Uterus (tissue), 4 donors: ENCODE measurements around the gene MLPH. TPM values are rescaled to one million over a fixed set of nuclear protein-coding genes. Genes with fewer than 3 reads are reported as not detected.

Experiments used
- DNase-seq, 2 donors: peaks; one replicate each; pipeline ENCODE4 v3.0.0-alpha.2; 2019 to 2020
- H3K27ac ChIP-seq, 2 donors: fragments of 200-600 bp; sonication (generic); 1 replicate in 1 of 2; 2 replicates in 1 of 2; pipeline ENCODE4 v1.5.1; 2016 to 2018
- H3K27me3 ChIP-seq, 2 donors: fragments of 200-600 bp; sonication (generic); one replicate each; pipeline ENCODE4 v1.5.1; 2018 to 2019; ENCODE audit warnings: control low read depth in 1 of 2
- H3K36me3 ChIP-seq, 2 donors: fragments of 200-600 bp; sonication (generic); one replicate each; pipeline ENCODE4 v1.5.1; 2019; ENCODE audit warnings: control low read depth in 1 of 2
- H3K4me1 ChIP-seq, 2 donors: fragments of 200-600 bp; sonication (generic); one replicate each; pipeline ENCODE4 v1.5.1; 2018 to 2019; ENCODE audit warnings: control low read depth in 1 of 2
- H3K4me3 ChIP-seq, 2 donors: fragments of 200-600 bp; sonication (generic); 1 replicate in 1 of 2; 2 replicates in 1 of 2; pipeline ENCODE4 v1.5.1; 2018 to 2019; ENCODE audit warnings: mild to moderate bottlenecking in 1 of 2
- H3K9me3 ChIP-seq, 2 donors: fragments of 200-600 bp; sonication (generic); one replicate each; pipeline ENCODE4 v1.5.1; 2019; ENCODE audit warnings: control low read depth in 1 of 2
- POLR2A ChIP-seq, 2 donors: fragments of 450-650 bp; IDR thresholded peaks; one replicate each; pipeline ENCODE4 v1.6.1; 2016; ENCODE audit warnings: antibody characterized with exemption in 2 of 2, mild to moderate bottlenecking in 1 of 2, moderate library complexity in 1 of 2
- intact Hi-C: fragments of 100-400 bp; cut with DNase I; formaldehyde crosslinking; loops from one replicate; pipeline ENCODE4 v1.15.1; 2023; ENCODE audit warnings: low total_unique reads
- total RNA-seq, 4 donors: library from RNA; depleted of rRNA in 3 of 4; stranded (reverse); fragments of >200 nt in 3 of 4; gene quantifications; one replicate each; pipeline versions ENCODE4 v1.1.0 to v1.2.4, GENCODE V29; 2014 to 2023
- TF ChIP-seq, protein P1 (sequence below), 4 experiments: fragments of 200-600 bp in 2 of 4; fragments of 450-650 bp in 2 of 4; sonication (generic) in 2 of 4; IDR thresholded peaks; one replicate each; pipeline ENCODE4 v1.5.1; 2016 to 2019; ENCODE audit warnings: antibody characterized with exemption in 4 of 4, mild to moderate bottlenecking in 2 of 4, moderate library complexity in 1 of 4
- donor health status: DM: yes; HTN: yes; CAD: no.

MLPH gene
- total RNA-seq, 4 donors from 2014 or later = 1.2 to 16.5 (median 8.9) TPM

DNA sequence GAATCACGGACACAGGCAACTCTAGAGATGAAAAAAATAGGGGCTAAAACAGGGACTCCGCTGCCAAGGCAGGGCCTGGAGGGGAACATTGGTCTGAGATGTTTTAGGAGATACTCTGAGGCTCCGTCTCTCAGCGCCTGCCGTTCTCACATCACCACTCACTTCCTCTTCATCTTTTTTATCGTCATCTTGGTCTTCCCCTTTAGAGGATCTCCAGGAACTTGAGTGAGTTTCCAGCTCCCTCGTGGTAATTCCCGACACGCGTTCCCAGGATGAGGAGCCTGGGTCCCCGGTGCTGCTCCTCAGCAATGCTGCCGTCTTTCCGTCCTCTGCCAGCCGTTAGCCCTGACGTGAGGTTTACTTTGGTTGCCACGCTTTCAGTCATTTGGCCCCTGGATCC is 16.1 kb downstream of the MLPH start:
- Histone ChIP-seq H3K27ac (no peak overlapping the region), H3K9me3 (no peaks in the 10 kb centered on the region), H3K27me3 (no peaks in the 10 kb centered on the region), H3K36me3 (no peaks in the 10 kb centered on the region), H3K4me3 (no peak overlapping the region), H3K4me1 (no peaks in the 10 kb centered on the region)
- DNase-seq = no peak
- TF ChIP-seq, protein P1, sequence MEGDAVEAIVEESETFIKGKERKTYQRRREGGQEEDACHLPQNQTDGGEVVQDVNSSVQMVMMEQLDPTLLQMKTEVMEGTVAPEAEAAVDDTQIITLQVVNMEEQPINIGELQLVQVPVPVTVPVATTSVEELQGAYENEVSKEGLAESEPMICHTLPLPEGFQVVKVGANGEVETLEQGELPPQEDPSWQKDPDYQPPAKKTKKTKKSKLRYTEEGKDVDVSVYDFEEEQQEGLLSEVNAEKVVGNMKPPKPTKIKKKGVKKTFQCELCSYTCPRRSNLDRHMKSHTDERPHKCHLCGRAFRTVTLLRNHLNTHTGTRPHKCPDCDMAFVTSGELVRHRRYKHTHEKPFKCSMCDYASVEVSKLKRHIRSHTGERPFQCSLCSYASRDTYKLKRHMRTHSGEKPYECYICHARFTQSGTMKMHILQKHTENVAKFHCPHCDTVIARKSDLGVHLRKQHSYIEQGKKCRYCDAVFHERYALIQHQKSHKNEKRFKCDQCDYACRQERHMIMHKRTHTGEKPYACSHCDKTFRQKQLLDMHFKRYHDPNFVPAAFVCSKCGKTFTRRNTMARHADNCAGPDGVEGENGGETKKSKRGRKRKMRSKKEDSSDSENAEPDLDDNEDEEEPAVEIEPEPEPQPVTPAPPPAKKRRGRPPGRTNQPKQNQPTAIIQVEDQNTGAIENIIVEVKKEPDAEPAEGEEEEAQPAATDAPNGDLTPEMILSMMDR (IDR thresholded peaks at IDR 0.05) = no peak
- no peak for TF ChIP-seq POLR2A (IDR thresholded peaks at IDR 0.05)
- intact Hi-C loops = no loop called here

DNA sequence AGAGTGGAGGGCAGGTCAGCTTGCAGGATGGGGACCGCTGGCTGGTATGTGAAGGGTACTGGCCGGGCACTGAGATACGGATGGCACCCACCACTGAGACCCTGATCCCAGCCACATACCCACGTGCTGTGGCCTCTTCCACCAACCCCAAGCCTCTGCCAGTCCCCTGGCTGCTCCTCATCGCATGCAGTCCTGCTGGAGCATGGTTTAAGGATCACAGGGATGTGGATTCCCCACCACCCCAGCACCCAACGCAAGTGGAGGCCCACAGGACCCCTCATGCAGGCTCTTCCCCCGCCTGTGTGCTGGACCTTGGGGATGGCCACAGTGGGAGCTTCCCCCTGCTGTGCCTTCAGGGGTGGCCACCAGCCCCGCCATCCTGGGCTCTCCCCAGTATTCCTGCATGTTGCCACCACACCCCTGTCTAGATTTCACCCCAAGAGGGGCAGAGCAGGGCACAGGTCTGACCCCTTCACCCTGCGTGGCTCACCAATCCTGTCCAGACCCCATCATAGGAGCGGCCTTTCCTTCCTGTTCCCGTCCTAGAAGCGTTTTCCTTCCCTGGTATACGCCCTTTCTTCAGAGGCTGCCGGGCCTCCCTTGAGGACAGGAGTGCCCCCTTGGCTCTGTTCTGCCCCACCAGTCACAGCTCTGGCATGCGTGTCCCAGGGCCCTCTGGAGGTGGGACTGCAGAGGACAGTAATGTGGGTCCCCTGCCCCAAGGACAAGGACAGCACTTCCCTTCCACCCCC is 18.3 kb downstream of the MLPH start:
- no peak for DNase-seq
- Histone ChIP-seq H3K4me1 (no peaks in the 10 kb centered on the region), H3K36me3 (no peaks in the 10 kb centered on the region), H3K9me3 (no peaks in the 10 kb centered on the region), H3K27me3 (no peaks in the 10 kb centered on the region), H3K4me3 (no peak overlapping the region), H3K27ac (no peak overlapping the region)
- TF ChIP-seq, protein P1 (IDR thresholded peaks at IDR 0.05) = no peak
- no peak for TF ChIP-seq POLR2A (IDR thresholded peaks at IDR 0.05)
- intact Hi-C loops = no loop called here

- peak overlapping the region in 1 of 2 donors; percentile 7 for H3K27ac ChIP-seq
- TF ChIP-seq POLR2A (IDR thresholded peaks at IDR 0.05) = no peak
- TF ChIP-seq, protein P1 (IDR thresholded peaks at IDR 0.05) = no peak
- H3K36me3 ChIP-seq = no peaks in the 10 kb centered on the region
- intact Hi-C loops = no loop called here
- no peaks in the 10 kb centered on the region for H3K4me1 ChIP-seq
- H3K27me3 ChIP-seq = no peaks in the 10 kb centered on the region
- H3K4me3 ChIP-seq = no peak overlapping the region
- H3K9me3 ChIP-seq = no peaks in the 10 kb centered on the region
- DNase-seq = no peak
These were observed 20.5 kb downstream of the MLPH start for GRCh38 chr2:237507512-237507911.

DNA sequence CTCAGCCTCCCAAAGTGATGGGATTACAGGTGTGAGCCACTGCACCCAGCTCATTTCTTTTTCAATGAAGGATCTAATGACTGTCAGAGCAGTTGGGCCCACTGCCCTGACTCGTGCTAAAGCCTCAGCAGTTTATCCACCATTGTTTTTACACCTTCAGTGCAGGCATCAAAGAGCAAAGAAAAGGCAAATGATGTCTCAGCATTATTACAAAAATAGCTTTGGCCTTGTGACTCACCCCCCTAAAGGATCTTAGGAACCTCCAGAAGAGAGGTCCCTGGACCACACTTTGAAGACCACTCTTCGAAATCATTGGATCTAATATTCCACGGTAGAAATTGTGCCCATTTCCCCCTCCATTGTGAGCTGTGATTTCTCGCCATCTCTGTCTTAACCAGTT is 21.3 kb downstream of the MLPH start:
- H3K9me3 ChIP-seq = no peaks in the 10 kb centered on the region
- no peaks in the 10 kb centered on the region for H3K4me1 ChIP-seq
- H3K27ac ChIP-seq = no peak overlapping the region
- no peaks in the 10 kb centered on the region for H3K27me3 ChIP-seq
- no peak overlapping the region for H3K4me3 ChIP-seq
- TF ChIP-seq, protein P1 (IDR thresholded peaks at IDR 0.05) = no peak
- no peak for TF ChIP-seq POLR2A (IDR thresholded peaks at IDR 0.05)
- no peak for DNase-seq
- intact Hi-C loops = no loop called here
- H3K36me3 ChIP-seq = no peaks in the 10 kb centered on the region

DNA sequence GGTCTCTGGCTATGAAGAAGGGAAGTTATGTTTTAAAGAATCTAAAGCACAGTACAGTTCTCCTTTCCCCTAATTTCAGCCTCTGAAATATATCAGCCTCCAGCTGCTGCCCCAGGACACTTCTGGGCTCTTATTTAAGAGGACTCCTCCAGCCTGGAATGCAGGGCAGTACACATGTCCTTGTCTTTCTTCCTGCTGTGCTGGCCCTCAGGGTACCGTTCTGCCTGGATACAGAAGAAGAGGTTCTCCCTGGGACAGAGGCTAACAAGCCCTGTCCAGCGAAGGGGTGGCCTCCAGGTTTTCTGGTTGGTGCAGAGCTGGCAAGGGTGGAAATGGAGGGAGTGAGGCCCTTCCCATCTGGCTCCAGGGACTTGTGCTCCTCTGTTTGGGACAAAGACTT is 22.1 kb downstream of the MLPH start:
- intact Hi-C loops = no loop called here

More for the DNA sequence above, 22.1 kb downstream of the MLPH start:
- Histone ChIP-seq H3K27ac (peak overlapping the region; percentile 3 to 77), H3K36me3 (no peaks in the 10 kb centered on the region), H3K4me3 (no peak overlapping the region), H3K4me1 (no peaks in the 10 kb centered on the region), H3K27me3 (no peaks in the 10 kb centered on the region), H3K9me3 (no peaks in the 10 kb centered on the region)
- DNase-seq = no peak
- TF ChIP-seq, protein P1 (IDR thresholded peaks at IDR 0.05) = no peak
- no peak for TF ChIP-seq POLR2A (IDR thresholded peaks at IDR 0.05)
